ENCODE measurements around the gene ELK1.

- TF ChIP-seq CTCF (conservative IDR thresholded peaks at IDR 0.05) = no peak
- no peak for TF ChIP-seq ZFX (IDR thresholded peaks at IDR 0.05)
Measured at GRCh38 chrX:47611489-47611888, 38.9 kb downstream of the ELK1 start.
